ENCODE measurements around the gene SETBP1.
A peak's percentile ranks its signal among the peaks of the same experiment; 100 is the strongest.

SETBP1 gene

DNA sequence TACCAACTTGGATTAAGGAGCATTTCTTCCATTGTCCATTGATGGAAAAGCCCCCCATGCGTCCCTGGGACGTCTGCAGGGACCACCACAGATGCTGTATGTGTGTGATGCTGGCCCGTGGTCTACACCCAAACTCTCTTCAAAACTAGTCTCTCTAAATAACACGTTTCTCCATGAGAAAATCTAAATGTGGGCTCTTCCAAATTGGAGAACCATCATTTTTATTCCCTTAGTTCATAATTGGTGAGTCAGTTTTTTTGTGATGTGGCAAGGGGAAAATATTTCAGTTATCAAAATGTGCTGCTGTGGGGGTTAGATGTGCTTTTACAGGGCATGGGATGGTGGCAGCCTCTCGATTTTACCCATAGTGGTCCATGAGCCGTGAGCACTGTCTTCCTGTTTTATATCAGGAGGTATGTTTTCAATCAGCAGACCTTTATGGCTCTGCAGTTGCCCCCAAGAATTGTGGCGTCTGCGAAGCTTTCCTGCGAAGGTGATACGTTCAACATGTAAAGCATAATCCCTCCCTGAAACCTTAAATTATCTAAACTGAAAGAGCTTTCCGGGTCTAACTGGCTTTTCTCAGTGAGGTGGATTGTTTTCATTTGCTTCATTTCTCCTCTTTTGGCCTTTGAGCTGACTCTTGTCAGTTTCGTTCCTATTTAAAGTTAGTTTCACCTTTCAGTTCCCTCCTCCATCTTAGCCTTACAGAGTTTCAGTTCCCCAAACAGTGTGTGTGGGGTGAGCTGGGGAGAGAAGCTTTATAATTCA lies 78.4 kb downstream of the SETBP1 start:
- no peak overlapping the region for H4K8ac ChIP-seq (ENCODE audit: low read length)
- no peaks in the 10 kb centered on the region for H3K9me3 ChIP-seq (ENCODE audit: control insufficient read depth, low read length)
- no peak overlapping the region for H2AK5ac ChIP-seq (ENCODE audit: low read length, severe bottlenecking)
- no peak overlapping the region for H3K18ac ChIP-seq (ENCODE audit: low read depth in 1 of 2, low read length in 2 of 2)
- H3K4me3 ChIP-seq (ENCODE audit: insufficient read depth in 1 of 2, low read depth in 1 of 2, low read length in 2 of 2) = no peak overlapping the region
- H2BK120ac ChIP-seq (ENCODE audit: low read depth, low read length) = no peak overlapping the region
- no peak overlapping the region for H4K91ac ChIP-seq (ENCODE audit: low read length)
- H3K36me3 ChIP-seq (ENCODE audit: control insufficient read depth in 1 of 2, insufficient read depth in 2 of 2, low read depth in 1 of 2, low read length in 2 of 2) = peaks cover 0 to 4% of the 10 kb centered on the region in 2 experiments
- no peak overlapping the region for H2BK12ac ChIP-seq (ENCODE audit: low read length in 2 of 2)
- no peak overlapping the region for H3K27ac ChIP-seq (ENCODE audit: low read length, poor library complexity, severe bottlenecking)
- no peaks in the 10 kb centered on the region for H3K27me3 ChIP-seq (ENCODE audit: control insufficient read depth in 1 of 2, insufficient read depth in 1 of 2, low read length in 2 of 2)
- 93% methylated on average over 9 of the region's 12 CpGs for WGBS
- no peak overlapping the region for H2AFZ ChIP-seq (ENCODE audit: low read depth, low read length)
- H2BK5ac ChIP-seq (ENCODE audit: low read depth, low read length, poor library complexity, severe bottlenecking) = no peak overlapping the region
- no peak overlapping the region for H2BK15ac ChIP-seq (ENCODE audit: low read depth, poor library complexity, severe bottlenecking)
- H3K23ac ChIP-seq (ENCODE audit: low read length in 2 of 2) = no peak overlapping the region
- no peak overlapping the region for H3K4ac ChIP-seq (ENCODE audit: low read depth in 1 of 2, low read length in 2 of 2)
- peaks cover 2% of the 10 kb centered on the region for H3K4me1 ChIP-seq (ENCODE audit: control insufficient read depth, insufficient read depth, low read depth, low read length)
- H3K4me2 ChIP-seq (ENCODE audit: low read length, poor library complexity, severe bottlenecking) = no peak overlapping the region
- H3K14ac ChIP-seq (ENCODE audit: low read length in 2 of 2) = no peak overlapping the region
- peaks cover 32% of the 10 kb centered on the region for H3K79me1 ChIP-seq (replicated peaks; ENCODE audit: low read length, poor library complexity, severe bottlenecking)
- H3K9ac ChIP-seq (ENCODE audit: low read length) = no peak overlapping the region
- DNase-seq = no peak

DNA sequence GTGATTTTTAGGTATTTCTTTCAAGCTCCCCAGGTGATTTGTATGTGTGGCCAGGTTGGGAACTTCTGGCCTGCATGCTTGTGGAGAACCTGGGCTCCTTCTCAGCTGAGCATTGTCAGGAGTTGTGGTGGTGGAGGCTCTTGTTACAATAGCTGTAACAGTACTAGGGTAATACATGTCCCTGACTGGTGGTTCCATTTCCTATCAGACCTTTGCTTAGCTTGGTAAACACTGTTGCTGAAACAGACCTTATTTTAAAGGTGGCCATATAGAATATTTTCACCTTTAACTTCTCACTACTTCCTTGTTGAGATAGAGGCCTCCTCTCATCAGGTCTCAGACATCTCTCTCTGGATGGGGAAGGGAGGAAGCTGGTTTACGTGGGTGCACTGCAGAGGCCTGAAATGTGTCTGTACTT lies 79.2 kb downstream of the SETBP1 start:
- Histone ChIP-seq H3K27me3 (ENCODE audit: control insufficient read depth in 1 of 2, insufficient read depth in 1 of 2, low read length in 2 of 2) (no peaks in the 10 kb centered on the region), H2BK120ac (ENCODE audit: low read depth, low read length) (no peak overlapping the region), H3K27ac (ENCODE audit: low read length, poor library complexity, severe bottlenecking) (no peak overlapping the region), H2AK5ac (ENCODE audit: low read length, severe bottlenecking) (no peak overlapping the region), H3K9ac (ENCODE audit: low read length) (no peak overlapping the region), H2BK15ac (ENCODE audit: low read depth, poor library complexity, severe bottlenecking) (no peak overlapping the region), H3K9me3 (ENCODE audit: control insufficient read depth, low read length) (no peaks in the 10 kb centered on the region), H3K79me1 (replicated peaks; ENCODE audit: low read length, poor library complexity, severe bottlenecking) (peaks cover 36% of the 10 kb centered on the region), H2BK12ac (ENCODE audit: low read length in 2 of 2) (no peak overlapping the region), H3K4ac (ENCODE audit: low read depth in 1 of 2, low read length in 2 of 2) (no peak overlapping the region), H3K14ac (ENCODE audit: low read length in 2 of 2) (no peak overlapping the region), H3K4me3 (ENCODE audit: insufficient read depth in 1 of 2, low read depth in 1 of 2, low read length in 2 of 2) (no peak overlapping the region), H2BK5ac (ENCODE audit: low read depth, low read length, poor library complexity, severe bottlenecking) (no peak overlapping the region), H3K23ac (ENCODE audit: low read length in 2 of 2) (no peak overlapping the region), H3K4me2 (ENCODE audit: low read length, poor library complexity, severe bottlenecking) (no peak overlapping the region), H3K18ac (ENCODE audit: low read depth in 1 of 2, low read length in 2 of 2) (peak overlapping the region in 1 of 2 experiments; percentile 24), H3K4me1 (ENCODE audit: control insufficient read depth, insufficient read depth, low read depth, low read length) (peaks cover 2% of the 10 kb centered on the region), H4K8ac (ENCODE audit: low read length) (no peak overlapping the region), H2AFZ (ENCODE audit: low read depth, low read length) (no peak overlapping the region), H4K91ac (ENCODE audit: low read length) (no peak overlapping the region), H3K36me3 (ENCODE audit: control insufficient read depth in 1 of 2, insufficient read depth in 2 of 2, low read depth in 1 of 2, low read length in 2 of 2) (peaks cover 0 to 4% of the 10 kb centered on the region in 2 experiments)
- 100% methylated on average over 1 of the region's 1 CpG for WGBS
- no peak for DNase-seq

DNA sequence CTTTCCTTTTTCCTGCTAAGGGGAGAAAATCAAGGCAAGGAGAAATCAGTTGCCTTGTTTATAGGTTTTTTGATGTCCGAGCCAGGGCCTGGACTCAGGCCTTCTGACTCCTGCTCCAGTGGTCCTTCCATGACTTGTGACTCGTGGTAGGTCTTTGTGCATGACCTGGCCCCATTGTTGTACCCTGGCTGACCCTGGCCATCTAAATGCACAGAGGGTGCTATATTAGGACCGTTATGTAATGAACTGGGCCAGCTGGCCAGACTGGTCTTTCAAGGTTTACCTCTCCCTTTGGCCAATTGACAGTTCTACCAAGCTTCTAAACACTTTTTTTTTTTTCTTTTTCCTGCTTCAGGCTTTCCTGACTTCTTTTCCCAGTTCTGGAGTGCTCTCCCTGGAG lies 81.1 kb downstream of the SETBP1 start:
- DNase-seq = no peak

DNA sequence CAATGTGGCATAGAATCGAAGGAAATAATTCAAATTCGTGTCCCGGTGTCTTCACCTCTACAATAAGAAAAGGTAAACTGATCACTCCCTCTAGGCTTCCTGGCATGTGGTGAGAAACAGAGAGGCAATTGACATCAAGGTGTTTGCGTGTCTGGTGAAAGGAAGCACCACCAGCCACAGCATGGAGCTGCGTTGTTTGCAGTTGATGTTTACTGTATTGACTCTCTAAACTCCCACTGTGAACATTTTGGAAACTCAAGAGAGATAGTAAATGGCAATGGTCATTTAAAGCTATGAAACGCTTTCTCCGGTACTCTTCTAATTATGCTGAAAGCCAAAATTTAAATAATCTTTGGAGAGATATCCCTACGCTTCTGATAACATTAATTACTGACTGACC lies 82.6 kb downstream of the SETBP1 start:
- 97% methylated on average over 8 of the region's 8 CpGs for WGBS

More for the DNA sequence above, 81.1 kb downstream of the SETBP1 start:
- Histone ChIP-seq H3K14ac (ENCODE audit: low read length in 2 of 2) (no peak overlapping the region), H3K9ac (ENCODE audit: low read length) (no peak overlapping the region), H3K27ac (ENCODE audit: low read length, poor library complexity, severe bottlenecking) (no peak overlapping the region), H3K36me3 (ENCODE audit: control insufficient read depth in 1 of 2, insufficient read depth in 2 of 2, low read depth in 1 of 2, low read length in 2 of 2) (peaks cover 0 to 8% of the 10 kb centered on the region in 2 experiments), H3K18ac (ENCODE audit: low read depth in 1 of 2, low read length in 2 of 2) (no peak overlapping the region), H4K8ac (ENCODE audit: low read length) (no peak overlapping the region), H3K27me3 (ENCODE audit: control insufficient read depth in 1 of 2, insufficient read depth in 1 of 2, low read length in 2 of 2) (no peaks in the 10 kb centered on the region), H2AK5ac (ENCODE audit: low read length, severe bottlenecking) (no peak overlapping the region), H2BK15ac (ENCODE audit: low read depth, poor library complexity, severe bottlenecking) (no peak overlapping the region), H2BK12ac (ENCODE audit: low read length in 2 of 2) (no peak overlapping the region), H3K9me3 (ENCODE audit: control insufficient read depth, low read length) (no peaks in the 10 kb centered on the region), H3K79me1 (replicated peaks; ENCODE audit: low read length, poor library complexity, severe bottlenecking) (peaks cover 28% of the 10 kb centered on the region), H2BK5ac (ENCODE audit: low read depth, low read length, poor library complexity, severe bottlenecking) (no peak overlapping the region), H3K4me3 (ENCODE audit: insufficient read depth in 1 of 2, low read depth in 1 of 2, low read length in 2 of 2) (no peak overlapping the region), H3K23ac (ENCODE audit: low read length in 2 of 2) (no peak overlapping the region), H2AFZ (ENCODE audit: low read depth, low read length) (no peak overlapping the region), H4K91ac (ENCODE audit: low read length) (no peak overlapping the region), H3K4me2 (ENCODE audit: low read length, poor library complexity, severe bottlenecking) (no peak overlapping the region), H3K4me1 (ENCODE audit: control insufficient read depth, insufficient read depth, low read depth, low read length) (peaks cover 2% of the 10 kb centered on the region), H3K4ac (ENCODE audit: low read depth in 1 of 2, low read length in 2 of 2) (no peak overlapping the region), H2BK120ac (ENCODE audit: low read depth, low read length) (no peak overlapping the region)
- 80% methylated on average over 3 of the region's 3 CpGs for WGBS

More for the DNA sequence above, 82.6 kb downstream of the SETBP1 start:
- Histone ChIP-seq H3K4ac (ENCODE audit: low read depth in 1 of 2, low read length in 2 of 2) (no peak overlapping the region), H3K36me3 (ENCODE audit: control insufficient read depth in 1 of 2, insufficient read depth in 2 of 2, low read depth in 1 of 2, low read length in 2 of 2) (peaks cover 0 to 8% of the 10 kb centered on the region in 2 experiments), H3K14ac (ENCODE audit: low read length in 2 of 2) (no peak overlapping the region), H2BK120ac (ENCODE audit: low read depth, low read length) (no peak overlapping the region), H3K27ac (ENCODE audit: low read length, poor library complexity, severe bottlenecking) (no peak overlapping the region), H2BK15ac (ENCODE audit: low read depth, poor library complexity, severe bottlenecking) (no peak overlapping the region), H3K79me1 (replicated peaks; ENCODE audit: low read length, poor library complexity, severe bottlenecking) (peaks cover 25% of the 10 kb centered on the region), H3K27me3 (ENCODE audit: control insufficient read depth in 1 of 2, insufficient read depth in 1 of 2, low read length in 2 of 2) (no peaks in the 10 kb centered on the region), H3K9me3 (ENCODE audit: control insufficient read depth, low read length) (no peaks in the 10 kb centered on the region), H2AK5ac (ENCODE audit: low read length, severe bottlenecking) (no peak overlapping the region), H4K8ac (ENCODE audit: low read length) (no peak overlapping the region), H3K18ac (ENCODE audit: low read depth in 1 of 2, low read length in 2 of 2) (no peak overlapping the region), H2AFZ (ENCODE audit: low read depth, low read length) (no peak overlapping the region), H3K9ac (ENCODE audit: low read length) (no peak overlapping the region), H4K91ac (ENCODE audit: low read length) (no peak overlapping the region), H3K4me3 (ENCODE audit: insufficient read depth in 1 of 2, low read depth in 1 of 2, low read length in 2 of 2) (no peak overlapping the region), H2BK5ac (ENCODE audit: low read depth, low read length, poor library complexity, severe bottlenecking) (no peak overlapping the region), H2BK12ac (ENCODE audit: low read length in 2 of 2) (no peak overlapping the region), H3K4me1 (ENCODE audit: control insufficient read depth, insufficient read depth, low read depth, low read length) (peaks cover 2% of the 10 kb centered on the region), H3K4me2 (ENCODE audit: low read length, poor library complexity, severe bottlenecking) (no peak overlapping the region), H3K23ac (ENCODE audit: low read length in 2 of 2) (no peak overlapping the region)
- no peak for DNase-seq
